Measurements from ENCODE around the gene DNAJB12.
"Not testable (repeated sequence)": the region's sequence is repeated elsewhere in the genome, so short reads cannot be mapped to it uniquely, and the experiment has no call there.

Gene DNAJB12

GRCh38 chr10:72353028-72353964 is 1.4 kb downstream of the DNAJB12 start:
- DNase-seq, result no peak

GRCh38 chr10:72351479-72351878 is 3.2 kb downstream of the DNAJB12 start:
- no peak for DNase-seq

GRCh38 chr10:72349438-72349837 is 5.3 kb downstream of the DNAJB12 start:
- no peak for DNase-seq

- no peak for DNase-seq
Observed at GRCh38 chr10:72348282-72348681, 6.4 kb downstream of the DNAJB12 start.

- not testable (repeated sequence) for DNase-seq
Observed at GRCh38 chr10:72346117-72346516, 8.6 kb downstream of the DNAJB12 start.

GRCh38 chr10:72344932-72345331 is 9.8 kb downstream of the DNAJB12 start:
- no peak for DNase-seq

- DNase-seq, result no peak
Observed at GRCh38 chr10:72342911-72343310, 11.8 kb downstream of the DNAJB12 start.

GRCh38 chr10:72340510-72341261 is 14.0 kb downstream of the DNAJB12 start:
- no peak for DNase-seq

GRCh38 chr10:72338180-72338579 is 16.5 kb downstream of the DNAJB12 start:
- no peak for DNase-seq

- DNase-seq, result no peak
Observed at GRCh38 chr10:72337722-72338121, 17.0 kb downstream of the DNAJB12 start.

- peak in 1 of 2 experiments; percentile 39 for DNase-seq
Observed at GRCh38 chr10:72337039-72337629, 17.6 kb downstream of the DNAJB12 start.

- no peak for DNase-seq
Observed at GRCh38 chr10:72336259-72337038, 18.3 kb downstream of the DNAJB12 start.

GRCh38 chr10:72335394-72336258 is 19.1 kb downstream of the DNAJB12 start:
- DNase-seq, result no peak

GRCh38 chr10:72334825-72335393 is 19.8 kb downstream of the DNAJB12 start:
- no peak for DNase-seq

- peak; percentile 50 to 58 for DNase-seq
Observed at GRCh38 chr10:72334196-72334824, 20.4 kb downstream of the DNAJB12 start.

- DNase-seq, result no peak
Observed at GRCh38 chr10:72333112-72334015, 21.4 kb downstream of the DNAJB12 start.

- no peak for DNase-seq
Observed at GRCh38 chr10:72332423-72333111, 22.2 kb downstream of the DNAJB12 start.

GRCh38 chr10:72331575-72332422 is 22.9 kb downstream of the DNAJB12 start:
- peak; percentile 83 to 85 for DNase-seq
